Measurements from ENCODE around the gene PRDM12.

PRDM12 gene

GRCh38 chr9:130627896-130628792 is 36.2 kb upstream of the PRDM12 start:
- TF ChIP-seq CTCF (IDR thresholded peaks at IDR 0.05; ENCODE audit: control insufficient read depth, extremely low read depth, insufficient read depth), result no peak
- no peak for DNase-seq (ENCODE audit: low read depth)
- no peak overlapping the region for H3K4me3 ChIP-seq (ENCODE audit: low read depth, low read length)

- no peak for DNase-seq (ENCODE audit: low read depth)
- no peak overlapping the region for H3K4me3 ChIP-seq (ENCODE audit: low read depth, low read length)
- no peak for TF ChIP-seq CTCF (IDR thresholded peaks at IDR 0.05; ENCODE audit: control insufficient read depth, extremely low read depth, insufficient read depth)
Observed at GRCh38 chr9:130629443-130630070, 34.8 kb upstream of the PRDM12 start.

- no peak overlapping the region for H3K4me3 ChIP-seq (ENCODE audit: low read depth, low read length)
- TF ChIP-seq CTCF (IDR thresholded peaks at IDR 0.05; ENCODE audit: control insufficient read depth, extremely low read depth, insufficient read depth), result no peak
- DNase-seq (ENCODE audit: low read depth), result no peak
Observed at GRCh38 chr9:130630071-130630450, 34.3 kb upstream of the PRDM12 start.

- no peak for DNase-seq (ENCODE audit: low read depth)
- no peak overlapping the region for H3K4me3 ChIP-seq (ENCODE audit: low read depth, low read length)
- TF ChIP-seq CTCF (IDR thresholded peaks at IDR 0.05; ENCODE audit: control insufficient read depth, extremely low read depth, insufficient read depth), result no peak
Observed at GRCh38 chr9:130630506-130631330, 33.7 kb upstream of the PRDM12 start.

GRCh38 chr9:130631331-130632080 is 32.9 kb upstream of the PRDM12 start:
- no peak for DNase-seq (ENCODE audit: low read depth)
- TF ChIP-seq CTCF (IDR thresholded peaks at IDR 0.05; ENCODE audit: control insufficient read depth, extremely low read depth, insufficient read depth), result no peak
- H3K4me3 ChIP-seq (ENCODE audit: low read depth, low read length), result no peak overlapping the region

GRCh38 chr9:130632081-130632710 is 32.2 kb upstream of the PRDM12 start:
- DNase-seq (ENCODE audit: low read depth), result no peak
- no peak for TF ChIP-seq CTCF (IDR thresholded peaks at IDR 0.05; ENCODE audit: control insufficient read depth, extremely low read depth, insufficient read depth)
- H3K4me3 ChIP-seq (ENCODE audit: low read depth, low read length), result no peak overlapping the region

Data from LNCaP clone FGC (cell line).